Liver (tissue), 9 donors: Measurements from ENCODE around the gene ASCL2. TPM values are rescaled to one million over a fixed set of nuclear protein-coding genes. Genes with fewer than 3 reads are reported as not detected.

Experiments
- DNase-seq: peaks from one replicate; pipeline ENCODE4 v3.0.0-alpha.2; 2017; ENCODE audit warnings: low spot score
- H3K27ac ChIP-seq, 2 donors: one replicate each; pipeline ENCODE4 v1.7.0; 2013; ENCODE audit warnings: inconsistent platforms in 2 of 2, low read length in 2 of 2, control low read depth in 1 of 2, low read depth in 1 of 2, mild to moderate bottlenecking in 1 of 2
- H3K27me3 ChIP-seq, 4 donors: one replicate each; pipeline versions ENCODE4 v1.6.1 to v1.7.0; 2013; ENCODE audit warnings: low read length in 3 of 4, inconsistent platforms in 1 of 4, mild to moderate bottlenecking in 1 of 4, moderate library complexity in 1 of 4; ENCODE audit not compliant: control insufficient read depth in 4 of 4, insufficient read depth in 4 of 4
- H3K36me3 ChIP-seq, 4 donors: one replicate each; pipeline versions ENCODE4 v1.6.1 to v1.7.0; 2013; ENCODE audit warnings: low read length in 3 of 4, mild to moderate bottlenecking in 3 of 4, low read depth in 1 of 4, moderate library complexity in 1 of 4; ENCODE audit not compliant: control insufficient read depth in 4 of 4, insufficient read depth in 3 of 4
- H3K4me1 ChIP-seq, 4 donors: one replicate each; pipeline versions ENCODE4 v1.6.1 to v1.7.0; 2013; ENCODE audit warnings: low read length in 3 of 4, mild to moderate bottlenecking in 3 of 4, moderate library complexity in 1 of 4; ENCODE audit not compliant: control insufficient read depth in 4 of 4, insufficient read depth in 4 of 4
- H3K4me3 ChIP-seq, 3 donors: one replicate each; pipeline versions ENCODE4 v1.6.1 to v1.7.0; 2013; ENCODE audit warnings: low read length in 3 of 3, control low read depth in 1 of 3, low read depth in 1 of 3, mild to moderate bottlenecking in 1 of 3
- H3K9ac ChIP-seq, 2 donors: one replicate each; pipeline ENCODE4 v1.7.0; 2013; ENCODE audit warnings: low read length in 2 of 2, mild to moderate bottlenecking in 2 of 2, moderate library complexity in 2 of 2, control low read depth in 1 of 2, low read depth in 1 of 2
- H3K9me3 ChIP-seq, 4 donors: one replicate each; pipeline versions ENCODE4 v1.6.1 to v1.7.0; 2013; ENCODE audit warnings: low read length in 3 of 4; ENCODE audit not compliant: control insufficient read depth in 4 of 4
- ATF3 ChIP-seq: IDR thresholded peaks from 2 replicates; pipeline ENCODE4 v1.6.1; 2016; ENCODE audit warnings: antibody characterized with exemption
- CTCF ChIP-seq: fragments of 150-350 bp; IDR thresholded peaks from 2 replicates; pipeline ENCODE4 v1.5.1; 2017; ENCODE audit warnings: improper control_type of control experiment, low read depth, low read length; ENCODE audit not compliant: missing input control
- EGR1 ChIP-seq, 2 donors: IDR thresholded peaks; 2 replicates each; pipeline ENCODE4 v1.6.1; 2016 to 2018; ENCODE audit warnings: antibody characterized with exemption in 2 of 2, low read depth in 2 of 2
- FOXA1 ChIP-seq: IDR thresholded peaks from 2 replicates; pipeline ENCODE4 v1.6.1; 2016; ENCODE audit warnings: antibody characterized with exemption
- FOXA2 ChIP-seq: IDR thresholded peaks from 2 replicates; pipeline ENCODE4 v1.6.1; 2016; ENCODE audit warnings: antibody characterized with exemption
- GABPA ChIP-seq, 2 donors: IDR thresholded peaks in 1 of 2; conservative IDR thresholded peaks in 1 of 2; 2 replicates each; pipeline ENCODE4 v1.6.1; 2016; ENCODE audit warnings: antibody characterized with exemption in 2 of 2, mild to moderate bottlenecking in 1 of 2, moderate library complexity in 1 of 2
- HNF4A ChIP-seq, 2 donors: conservative IDR thresholded peaks; 2 replicates each; pipeline ENCODE4 v1.6.1; 2016; ENCODE audit warnings: antibody characterized with exemption in 2 of 2, mild to moderate bottlenecking in 2 of 2
- HNF4G ChIP-seq: IDR thresholded peaks from 2 replicates; pipeline ENCODE4 v1.6.1; 2016; ENCODE audit warnings: antibody characterized with exemption
- JUND ChIP-seq, 2 donors: IDR thresholded peaks; 2 replicates each; pipeline ENCODE4 v1.6.1; 2016; ENCODE audit warnings: antibody characterized with exemption in 2 of 2
- MAX ChIP-seq: IDR thresholded peaks from 2 replicates; pipeline ENCODE4 v1.6.1; 2016; ENCODE audit warnings: antibody characterized with exemption
- NR2F2 ChIP-seq: IDR thresholded peaks from 2 replicates; pipeline ENCODE4 v1.6.1; 2016; ENCODE audit warnings: antibody characterized with exemption
- RAD21 ChIP-seq, 2 donors: IDR thresholded peaks; 2 replicates each; pipeline ENCODE4 v1.6.1; 2016; ENCODE audit warnings: antibody characterized with exemption in 2 of 2, mild to moderate bottlenecking in 2 of 2
- REST ChIP-seq: IDR thresholded peaks from 2 replicates; pipeline ENCODE4 v1.6.1; 2016; ENCODE audit warnings: antibody characterized with exemption, mild to moderate bottlenecking
- RXRA ChIP-seq, 2 donors: IDR thresholded peaks; 2 replicates each; pipeline ENCODE4 v1.6.1; 2017 to 2018; ENCODE audit warnings: antibody characterized with exemption in 2 of 2, mild to moderate bottlenecking in 1 of 2
- SP1 ChIP-seq: IDR thresholded peaks from 2 replicates; pipeline ENCODE4 v1.6.1; 2018; ENCODE audit warnings: antibody characterized with exemption, mild to moderate bottlenecking
- TAF1 ChIP-seq: conservative IDR thresholded peaks from 2 replicates; pipeline ENCODE4 v1.6.1; 2016; ENCODE audit warnings: antibody characterized with exemption, mild to moderate bottlenecking
- YY1 ChIP-seq: IDR thresholded peaks from 2 replicates; pipeline ENCODE4 v1.6.1; 2016; ENCODE audit warnings: antibody characterized with exemption, mild to moderate bottlenecking
- ZBTB33 ChIP-seq: IDR thresholded peaks from 2 replicates; pipeline ENCODE4 v1.6.1; 2016; ENCODE audit warnings: antibody characterized with exemption
- WGBS: extraction: QIAGEN DNeasy Blood & Tissue Kit; methylation state at CpG from one replicate; pipeline ENCODE4 v1.1.7; 2013; 5-methylcytosine and 5-hydroxymethylcytosine counted together
- polyA plus RNA-seq, 2 donors: library from polyadenylated mRNA; stranded (reverse) in 1 of 2; unstranded in 1 of 2; fragments of 200-250 nt in 1 of 2; fragments of >200 nt in 1 of 2; fragmentation: Nextera tagmentation in 1 of 2; extraction: Ambion mirVana in 1 of 2; gene quantifications; one replicate each; pipeline versions ENCODE4 v1.2.1 to v1.2.3, GENCODE V29; 2013 to 2015
- total RNA-seq, 2 donors: library from RNA; depleted of rRNA; stranded (reverse); fragments of >200 nt; gene quantifications; one replicate each; pipeline ENCODE4 v1.2.3, GENCODE V29; 2014
- donor health status: healthy.
- donor health status: healthy.
- donor health status: healthy.
- donor health status: healthy.
- donor health status: healthy.

ASCL2 gene
- total and polyA plus RNA-seq, 4 donors = 0.17 to 0.47 (median 0.32) TPM

GRCh38 chr11:2318707-2319106, 48.3 kb upstream of the ASCL2 start:
- no peak for TF ChIP-seq TAF1
- no peak for DNase-seq
- Histone ChIP-seq H3K27ac (no peak overlapping the region), H3K4me3 (no peak overlapping the region), H3K27me3 (no peaks in the 10 kb centered on the region), H3K9ac (no peak overlapping the region), H3K36me3 (no peaks in the 10 kb centered on the region), H3K9me3 (no peaks in the 10 kb centered on the region), H3K4me1 (peaks cover 14 to 38% (median 28%) of the 10 kb centered on the region in 4 donors)
- WGBS = 96% methylated on average over 7 of the region's 7 CpGs

- no peak overlapping the region for H3K4me3 ChIP-seq
- peaks cover 14 to 38% (median 28%) of the 10 kb centered on the region in 4 donors for H3K4me1 ChIP-seq
- TF ChIP-seq ATF3 (no peak), ZBTB33 (no peak), EGR1 (IDR thresholded peaks at IDR 0.05; ENCODE audit: low read depth in 2 of 2) (no peak), FOXA1 (no peak), SP1 (no peak), MAX (no peak), RXRA (IDR thresholded peaks at IDR 0.05) (no peak), NR2F2 (no peak), RAD21 (IDR thresholded peaks at IDR 0.05) (no peak), HNF4G (no peak), GABPA (IDR thresholded peaks at IDR 0.05 in 1 of 2, conservative IDR thresholded peaks at IDR 0.05 in 1 of 2) (no peak), JUND (IDR thresholded peaks at IDR 0.05) (no peak), REST (no peak), FOXA2 (no peak), HNF4A (conservative IDR thresholded peaks at IDR 0.05) (no peak), YY1 (no peak), CTCF (no peak), TAF1 (no peak)
- DNase-seq = no peak
- no peaks in the 10 kb centered on the region for H3K27me3 ChIP-seq
- H3K9me3 ChIP-seq = no peaks in the 10 kb centered on the region
- no peaks in the 10 kb centered on the region for H3K36me3 ChIP-seq
- WGBS = 94% methylated on average over 4 of the region's 4 CpGs
- no peak overlapping the region for H3K9ac ChIP-seq
- no peak overlapping the region for H3K27ac ChIP-seq
Measured at GRCh38 chr11:2318123-2318522, 47.7 kb upstream of the ASCL2 start.
